GM23338 (cell line): Measurements from ENCODE around the gene BMPER. TPM values are rescaled to one million over a fixed set of nuclear protein-coding genes. Genes with fewer than 3 reads are reported as not detected.
A peak's percentile ranks its signal among the peaks of the same experiment; 100 is the strongest.

ENCODE experiments used
- ATAC-seq: fragments of 200-7000 bp; cut with Tn5 transposase; 3 replicates; pipeline ENCODE4 v1.9.1; 2020
- DNase-seq: peaks from one replicate; pipeline ENCODE4 v3.0.0-alpha.2; 2015; ENCODE audit warnings: low spot score
- H2AFZ ChIP-seq: fragments of 200-600 bp; sonication (generic); 2 replicates; pipeline ENCODE4 v1.8.0; 2016; ENCODE audit warnings: antibody characterized with exemption, mild to moderate bottlenecking, moderate library complexity
- H3F3A ChIP-seq: fragments of 200-600 bp; sonication (generic); replicated peaks from 2 replicates; pipeline ENCODE4 v1.8.0; 2017; ENCODE audit warnings: antibody characterized with exemption, mixed run types, low read depth
- H3K27ac ChIP-seq: fragments of 200-600 bp; sonication (generic); 2 replicates; pipeline ENCODE4 v1.6.1; 2016; ENCODE audit warnings: low read depth
- H3K27me3 ChIP-seq: fragments of 200-600 bp; sonication (generic); 2 replicates; pipeline ENCODE4 v1.8.0; 2016; ENCODE audit warnings: mild to moderate bottlenecking, mixed run types, moderate library complexity; ENCODE audit not compliant: insufficient read depth
- H3K36me3 ChIP-seq: fragments of 200-600 bp; sonication (generic); 2 replicates; pipeline ENCODE4 v1.8.0; 2016; ENCODE audit warnings: mild to moderate bottlenecking; ENCODE audit not compliant: insufficient read depth
- H3K4me1 ChIP-seq: fragments of 200-600 bp; sonication (generic); 2 replicates; pipeline ENCODE4 v1.8.0; 2016; ENCODE audit warnings: mild to moderate bottlenecking, moderate library complexity; ENCODE audit not compliant: insufficient read depth
- H3K4me2 ChIP-seq: fragments of 200-600 bp; sonication (generic); 2 replicates; pipeline ENCODE4 v1.7.1; 2017; ENCODE audit warnings: mixed run types
- H3K4me3 ChIP-seq: fragments of 200-600 bp; sonication (generic); 2 replicates; pipeline ENCODE4 v1.6.1; 2016; ENCODE audit warnings: mixed run types
- H3K79me2 ChIP-seq: fragments of 200-600 bp; sonication (generic); replicated peaks from 2 replicates; pipeline ENCODE4 v1.8.0; 2017; ENCODE audit warnings: mild to moderate bottlenecking; ENCODE audit not compliant: insufficient read depth
- H3K9me2 ChIP-seq: fragments of 200-600 bp; sonication (generic); 2 replicates; pipeline ENCODE4 v1.8.0; 2017; ENCODE audit not compliant: insufficient read depth
- H4K20me1 ChIP-seq: fragments of 200-600 bp; sonication (generic); replicated peaks from 2 replicates; pipeline ENCODE4 v1.8.0; 2017; ENCODE audit warnings: mild to moderate bottlenecking; ENCODE audit not compliant: insufficient read depth
- H3K27ac Mint-ChIP-seq: 2 replicates; pipeline ENCODE4 v1.8.0; 2020; ENCODE audit warnings: inconsistent platforms, mild to moderate bottlenecking, moderate library complexity, mixed read lengths
- H3K27me3 Mint-ChIP-seq: 3 replicates; pipeline ENCODE4 v1.8.0; 2022; ENCODE audit warnings: low read depth, mild to moderate bottlenecking, moderate library complexity, mixed read lengths, inconsistent platforms; ENCODE audit not compliant: insufficient read depth, poor library complexity
- H3K36me3 Mint-ChIP-seq: 3 replicates; pipeline ENCODE4 v1.8.0; 2021; ENCODE audit warnings: low read depth, mild to moderate bottlenecking, inconsistent platforms, moderate library complexity, mixed read lengths
- H3K4me1 Mint-ChIP-seq: 3 replicates; pipeline ENCODE4 v1.8.0; 2020; ENCODE audit warnings: mild to moderate bottlenecking, inconsistent platforms, mixed read lengths
- H3K4me3 Mint-ChIP-seq: 3 replicates; pipeline ENCODE4 v1.8.0; 2021; ENCODE audit warnings: moderate library complexity, mild to moderate bottlenecking, inconsistent platforms, mixed read lengths
- H3K9me3 Mint-ChIP-seq: 3 replicates; pipeline ENCODE4 v1.8.0; 2020; ENCODE audit warnings: moderate library complexity, mild to moderate bottlenecking, inconsistent platforms, mixed read lengths
- CREB1 ChIP-seq: fragments of 250-450 bp; sonication (Bioruptor Pico); IDR thresholded peaks from 2 replicates; pipeline ENCODE4 v1.5.0; 2020; ENCODE audit warnings: low read depth, mild to moderate bottlenecking, moderate library complexity
- CTCF ChIP-seq, 2 experiments: fragments of 200-600 bp in 1 of 2; sonication (generic) in 1 of 2; conservative IDR thresholded peaks; 2 replicates each; pipeline versions ENCODE4 v1.5.1 to v1.6.1; 2016 to 2017; ENCODE audit warnings: antibody characterized with exemption in 2 of 2, low read depth in 2 of 2, mild to moderate bottlenecking in 2 of 2, moderate library complexity in 1 of 2
- ETS1 ChIP-seq: IDR thresholded peaks from 2 replicates; pipeline ENCODE4 v1.6.1; 2016; ENCODE audit warnings: antibody characterized with exemption
- EZH2 ChIP-seq: fragments of 200-600 bp; sonication (generic); IDR thresholded peaks from one replicate; pipeline ENCODE4 v1.8.0; 2017; ENCODE audit warnings: antibody characterized with exemption, mild to moderate bottlenecking, low read depth; ENCODE audit not compliant: unreplicated experiment
- EZH2phosphoT487 ChIP-seq: fragments of 200-600 bp; sonication (generic); IDR thresholded peaks from one replicate; pipeline ENCODE4 v1.8.1; 2018; ENCODE audit warnings: antibody characterized with exemption; ENCODE audit not compliant: unreplicated experiment
- NANOG ChIP-seq: IDR thresholded peaks from 2 replicates; pipeline ENCODE4 v1.6.1; 2016; ENCODE audit warnings: antibody characterized with exemption, borderline replicate concordance
- POLR2AphosphoS5 ChIP-seq: IDR thresholded peaks from 2 replicates; pipeline ENCODE4 v1.6.1; 2016; ENCODE audit warnings: antibody characterized with exemption, low read depth
- REST ChIP-seq: IDR thresholded peaks from one replicate; pipeline ENCODE4 v1.6.1; 2018; ENCODE audit warnings: antibody characterized with exemption; ENCODE audit not compliant: unreplicated experiment
- STAT1 ChIP-seq: IDR thresholded peaks from one replicate; pipeline ENCODE4 v1.6.1; 2016; ENCODE audit warnings: antibody characterized with exemption; ENCODE audit not compliant: unreplicated experiment
- ZNF114 ChIP-seq: fragments of 250-450 bp; sonication (Bioruptor Pico); IDR thresholded peaks from 2 replicates; pipeline ENCODE4 v1.5.0; 2020; ENCODE audit warnings: mild to moderate bottlenecking, moderate library complexity
- ZNF331 ChIP-seq: fragments of 250-450 bp; sonication (Bioruptor Pico); IDR thresholded peaks from 2 replicates; pipeline ENCODE4 v1.5.0; 2020; ENCODE audit warnings: low read depth, mild to moderate bottlenecking, moderate library complexity
- polyA plus RNA-seq: library from polyadenylated mRNA; unstranded; fragments of >200 nt; fragmentation: Nextera tagmentation; extraction: Ambion mirVana; gene quantifications from 2 replicates; pipeline ENCODE4 v1.2.1, GENCODE V29; 2016
- total RNA-seq: library from RNA; depleted of rRNA; stranded (reverse); fragments of >200 nt; shearing (Covaris generic); gene quantifications from 2 replicates; pipeline ENCODE4 v1.2.3, GENCODE V29; 2014

The BMPER gene
- total and polyA plus RNA-seq, 2 experiments from 2014 or later = 0.53 to 1.4 TPM

- TF ChIP-seq ZNF331 (CRISPR knock-in tag) (no peak), STAT1 (no peak), ETS1 (no peak), REST (no peak), NANOG (no peak), EZH2phosphoT487 (no peak), EZH2 (no peak), CREB1 (CRISPR knock-in tag) (no peak), POLR2AphosphoS5 (no peak), ZNF114 (no peak)
Observed at GRCh38 chr7:34192906-34193305, 287.6 kb downstream of the BMPER start (continued).

GRCh38 chr7:34198231-34198641, 292.9 kb downstream of the BMPER start:
- H3K27me3 ChIP-seq = no peaks in the 10 kb centered on the region
- H3K36me3 ChIP-seq = no peaks in the 10 kb centered on the region
- H3K4me1 ChIP-seq = no peaks in the 10 kb centered on the region
- H2AFZ ChIP-seq = no peak overlapping the region
- peak overlapping the region; percentile 56; the same call in 1 of the 2 replicates for H3K27ac Mint-ChIP-seq
- no peaks in the 10 kb centered on the region; the same call in 1 of the 2 replicates for H3K9me2 ChIP-seq
- no peaks in the 10 kb centered on the region for H3K27me3 Mint-ChIP-seq
- no peak overlapping the region for H3K4me3 Mint-ChIP-seq
- H3K4me1 Mint-ChIP-seq = peaks cover 3% of the 10 kb centered on the region; the same call in 1 of the 3 replicates
- no peaks in the 10 kb centered on the region for H4K20me1 ChIP-seq
- H3K27ac ChIP-seq = no peak overlapping the region
- no peaks in the 10 kb centered on the region for H3K36me3 Mint-ChIP-seq
- no peak overlapping the region for H3K4me3 ChIP-seq
- peaks cover under 1% of the 10 kb centered on the region; the same call in 1 of the 3 replicates for H3K9me3 Mint-ChIP-seq
- no peaks in the 10 kb centered on the region for H3K79me2 ChIP-seq
- H3F3A ChIP-seq = no peaks in the 10 kb centered on the region
- ATAC-seq (no peak), DNase-seq (no peak)
- no peak overlapping the region for H3K4me2 ChIP-seq
- TF ChIP-seq ETS1 (no peak), NANOG (no peak), CTCF (conservative IDR thresholded peaks at IDR 0.05; ENCODE audit: low read depth in 2 of 2) (no peak), POLR2AphosphoS5 (no peak), ZNF331 (CRISPR knock-in tag) (no peak), STAT1 (no peak)
